ENCODE data around the gene FASN.
A peak's percentile ranks its signal among the peaks of the same experiment; 100 is the strongest.
"Not testable (repeated sequence)": the region's sequence is repeated elsewhere in the genome, so short reads cannot be mapped to it uniquely, and the experiment has no call there.

Gene FASN

DNA sequence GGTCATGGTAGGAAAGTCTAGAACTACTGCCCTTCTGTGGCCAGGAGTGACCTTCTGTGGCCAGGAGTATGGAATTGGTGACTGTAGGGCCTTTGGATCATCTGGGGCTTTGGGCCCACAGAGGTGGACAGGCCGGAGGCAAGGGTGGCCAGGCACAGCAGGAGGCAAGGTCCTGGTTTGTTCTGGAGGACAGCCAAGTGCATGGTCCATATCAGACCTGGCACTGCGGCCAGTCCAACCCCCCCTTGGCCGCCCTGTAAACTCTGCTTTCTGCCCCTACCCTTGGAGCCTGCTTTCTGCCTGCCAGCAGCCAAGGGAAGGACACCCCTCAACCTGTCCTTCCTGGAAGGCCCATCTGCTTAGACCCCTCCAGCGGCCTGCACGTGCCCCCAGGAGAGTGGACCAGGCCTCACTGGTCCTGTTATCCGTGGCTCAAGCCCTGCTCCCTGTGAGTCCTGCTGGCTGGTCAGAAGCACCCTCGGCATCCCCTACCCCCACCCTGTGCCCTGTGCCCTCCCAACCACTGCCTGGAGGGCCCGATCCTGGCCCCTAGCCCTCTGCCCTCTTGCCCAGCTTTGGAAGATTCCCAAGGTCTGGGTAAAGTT lies 58.2 kb downstream of the FASN start:
- H3K4me3 ChIP-seq (ENCODE audit: control insufficient read depth, low read depth, low read length) = no peak overlapping the region
- TF ChIP-seq, protein P1, sequence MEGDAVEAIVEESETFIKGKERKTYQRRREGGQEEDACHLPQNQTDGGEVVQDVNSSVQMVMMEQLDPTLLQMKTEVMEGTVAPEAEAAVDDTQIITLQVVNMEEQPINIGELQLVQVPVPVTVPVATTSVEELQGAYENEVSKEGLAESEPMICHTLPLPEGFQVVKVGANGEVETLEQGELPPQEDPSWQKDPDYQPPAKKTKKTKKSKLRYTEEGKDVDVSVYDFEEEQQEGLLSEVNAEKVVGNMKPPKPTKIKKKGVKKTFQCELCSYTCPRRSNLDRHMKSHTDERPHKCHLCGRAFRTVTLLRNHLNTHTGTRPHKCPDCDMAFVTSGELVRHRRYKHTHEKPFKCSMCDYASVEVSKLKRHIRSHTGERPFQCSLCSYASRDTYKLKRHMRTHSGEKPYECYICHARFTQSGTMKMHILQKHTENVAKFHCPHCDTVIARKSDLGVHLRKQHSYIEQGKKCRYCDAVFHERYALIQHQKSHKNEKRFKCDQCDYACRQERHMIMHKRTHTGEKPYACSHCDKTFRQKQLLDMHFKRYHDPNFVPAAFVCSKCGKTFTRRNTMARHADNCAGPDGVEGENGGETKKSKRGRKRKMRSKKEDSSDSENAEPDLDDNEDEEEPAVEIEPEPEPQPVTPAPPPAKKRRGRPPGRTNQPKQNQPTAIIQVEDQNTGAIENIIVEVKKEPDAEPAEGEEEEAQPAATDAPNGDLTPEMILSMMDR (conservative IDR thresholded peaks at IDR 0.05; ENCODE audit: control insufficient read depth, insufficient read depth, low read depth, low read length) = no peak
- no peak for DNase-seq (ENCODE audit: low read depth)

GRCh38 chr17:82038796-82039409 lies 59.1 kb downstream of the FASN start:
- DNase-seq (ENCODE audit: low read depth) = peak; percentile 41
- H3K4me3 ChIP-seq (ENCODE audit: control insufficient read depth, low read depth, low read length) = not testable (repeated sequence)

GRCh38 chr17:82037889-82038195 lies 60.2 kb downstream of the FASN start:
- H3K4me3 ChIP-seq (ENCODE audit: control insufficient read depth, low read depth, low read length) = peak overlapping the region; percentile 15
- no peak for DNase-seq (ENCODE audit: low read depth)
- TF ChIP-seq, protein P1 (conservative IDR thresholded peaks at IDR 0.05; ENCODE audit: control insufficient read depth, insufficient read depth, low read depth, low read length) = no peak

- peak; percentile 90 for DNase-seq (ENCODE audit: low read depth)
- TF ChIP-seq, protein P1 (conservative IDR thresholded peaks at IDR 0.05; ENCODE audit: control insufficient read depth, insufficient read depth, low read depth, low read length) = no peak
- H3K4me3 ChIP-seq (ENCODE audit: control insufficient read depth, low read depth, low read length) = peak within 1 kb of the TSS; percentile 70
These were observed 60.7 kb downstream of the FASN start, which contains the start of gene DCXR for GRCh38 chr17:82037092-82037888. TSS of gene DCXR (minus strand) at chr17:82037697. CDS start at chr17:82037682, 15 bp downstream.

- TF ChIP-seq, protein P1 (conservative IDR thresholded peaks at IDR 0.05; ENCODE audit: control insufficient read depth, insufficient read depth, low read depth, low read length) = no peak
- DNase-seq (ENCODE audit: low read depth) = no peak
- peak overlapping the region; percentile 70 for H3K4me3 ChIP-seq (ENCODE audit: control insufficient read depth, low read depth, low read length)
These were observed 61.4 kb downstream of the FASN start for GRCh38 chr17:82036634-82037091.

GRCh38 chr17:82035956-82036633 lies 61.9 kb downstream of the FASN start:
- H3K4me3 ChIP-seq (ENCODE audit: control insufficient read depth, low read depth, low read length) = no peak overlapping the region
- DNase-seq (ENCODE audit: low read depth) = no peak
- TF ChIP-seq, protein P1 (conservative IDR thresholded peaks at IDR 0.05; ENCODE audit: control insufficient read depth, insufficient read depth, low read depth, low read length) = no peak

All from fibroblast of mammary gland (primary cell).